Skin epidermis (tissue), 12 donors: ENCODE results near the gene TACR1.

Experiments used
- H3K27ac ChIP-seq, 21 experiments: fragments of 200-600 bp; sonication (generic) in 11 of 21; one replicate each; pipeline ENCODE4 v1.5.0; 2020; ENCODE audit warnings: mild to moderate bottlenecking in 3 of 21, inconsistent platforms in 2 of 21, moderate library complexity in 2 of 21
- H3K4me3 ChIP-seq, 7 experiments: fragments of 200-600 bp; sonication (generic) in 2 of 7; one replicate each; pipeline ENCODE4 v1.5.0; 2020; ENCODE audit warnings: inconsistent platforms in 2 of 7, mild to moderate bottlenecking in 2 of 7, moderate library complexity in 1 of 7

Gene TACR1

GRCh38 chr2:75098856-75099255 is 100.5 kb downstream of the TACR1 start:
- H3K4me3 ChIP-seq = no peak overlapping the region

GRCh38 chr2:75097831-75098230 is 101.5 kb downstream of the TACR1 start:
- no peak overlapping the region for H3K4me3 ChIP-seq

More at GRCh38 chr2:75098856-75099255, 100.5 kb downstream of the TACR1 start:
- H3K27ac ChIP-seq = no peak overlapping the region

GRCh38 chr2:75094405-75094804 is 104.9 kb downstream of the TACR1 start:
- no peak overlapping the region for H3K27ac ChIP-seq

More at GRCh38 chr2:75097831-75098230, 101.5 kb downstream of the TACR1 start:
- no peak overlapping the region for H3K27ac ChIP-seq

GRCh38 chr2:75090770-75091515 is 108.4 kb downstream of the TACR1 start:
- Histone ChIP-seq H3K27ac (no peak overlapping the region), H3K4me3 (no peak overlapping the region)

More at GRCh38 chr2:75094405-75094804, 104.9 kb downstream of the TACR1 start:
- H3K4me3 ChIP-seq = no peak overlapping the region

- no peak overlapping the region for H3K4me3 ChIP-seq
- no peak overlapping the region for H3K27ac ChIP-seq
Observed at GRCh38 chr2:75089471-75089870, 109.8 kb downstream of the TACR1 start.

GRCh38 chr2:75088791-75089190 is 110.5 kb downstream of the TACR1 start:
- H3K4me3 ChIP-seq = no peak overlapping the region
- H3K27ac ChIP-seq = no peak overlapping the region

- no peak overlapping the region for H3K4me3 ChIP-seq
Observed at GRCh38 chr2:75087736-75088135, 111.6 kb downstream of the TACR1 start.

GRCh38 chr2:75079575-75079974 is 119.7 kb downstream of the TACR1 start:
- Histone ChIP-seq H3K27ac (no peak overlapping the region), H3K4me3 (no peak overlapping the region)

More at GRCh38 chr2:75087736-75088135, 111.6 kb downstream of the TACR1 start:
- H3K27ac ChIP-seq = no peak overlapping the region

GRCh38 chr2:75077909-75078308 is 121.4 kb downstream of the TACR1 start:
- no peak overlapping the region for H3K27ac ChIP-seq
- no peak overlapping the region for H3K4me3 ChIP-seq

- Histone ChIP-seq H3K27ac (no peak overlapping the region), H3K4me3 (no peak overlapping the region)
Observed at GRCh38 chr2:75076088-75076487, 123.2 kb downstream of the TACR1 start.

GRCh38 chr2:75074708-75075107 is 124.6 kb downstream of the TACR1 start:
- Histone ChIP-seq H3K27ac (no peak overlapping the region), H3K4me3 (no peak overlapping the region)

GRCh38 chr2:75074228-75074627 is 125.1 kb downstream of the TACR1 start:
- no peak overlapping the region for H3K27ac ChIP-seq
- H3K4me3 ChIP-seq = no peak overlapping the region

- Histone ChIP-seq H3K27ac (no peak overlapping the region), H3K4me3 (no peak overlapping the region)
Observed at GRCh38 chr2:75071766-75072165, 127.6 kb downstream of the TACR1 start.

GRCh38 chr2:75068546-75068945 is 130.8 kb downstream of the TACR1 start:
- H3K27ac ChIP-seq = no peak overlapping the region
- no peak overlapping the region for H3K4me3 ChIP-seq

- H3K4me3 ChIP-seq = no peak overlapping the region
- no peak overlapping the region for H3K27ac ChIP-seq
Observed at GRCh38 chr2:75067506-75067905, 131.8 kb downstream of the TACR1 start.

GRCh38 chr2:75066121-75066902 is 133.0 kb downstream of the TACR1 start:
- Histone ChIP-seq H3K27ac (no peak overlapping the region), H3K4me3 (no peak overlapping the region)

- Histone ChIP-seq H3K27ac (no peak overlapping the region), H3K4me3 (no peak overlapping the region)
Observed at GRCh38 chr2:75065402-75066008, 133.8 kb downstream of the TACR1 start.

- Histone ChIP-seq H3K4me3 (no peak overlapping the region), H3K27ac (no peak overlapping the region)
Observed at GRCh38 chr2:75064691-75065396, 134.5 kb downstream of the TACR1 start.

- Histone ChIP-seq H3K27ac (no peak overlapping the region), H3K4me3 (no peak overlapping the region)
Observed at GRCh38 chr2:75063906-75064305, 135.4 kb downstream of the TACR1 start.

GRCh38 chr2:75058427-75058826 is 140.9 kb downstream of the TACR1 start:
- H3K4me3 ChIP-seq = no peak overlapping the region
- H3K27ac ChIP-seq = no peak overlapping the region
